ENCODE data around the gene KLHDC1.
"Not testable (repeated sequence)": the region's sequence is repeated elsewhere in the genome, so short reads cannot be mapped to it uniquely, and the experiment has no call there.

Gene KLHDC1

GRCh38 chr14:49767270-49767570 lies 74.3 kb downstream of the KLHDC1 start:
- peaks cover 42% of the 10 kb centered on the region for H3K4me1 Mint-ChIP-seq
- H3K4me3 Mint-ChIP-seq: peak overlapping the region; percentile 96
- H3K36me3 Mint-ChIP-seq: peaks cover 1% of the 10 kb centered on the region
- H3K9me3 Mint-ChIP-seq: no peaks in the 10 kb centered on the region
- peak overlapping the region; percentile 99 for H3K27ac Mint-ChIP-seq
- H3K27me3 Mint-ChIP-seq: no peaks in the 10 kb centered on the region

- H3K27me3 Mint-ChIP-seq: no peaks in the 10 kb centered on the region
- peaks cover 42% of the 10 kb centered on the region for H3K4me1 Mint-ChIP-seq
- peak within 1 kb of the TSS; percentile 100 for H3K27ac Mint-ChIP-seq
- peaks cover 1% of the 10 kb centered on the region for H3K36me3 Mint-ChIP-seq
- peak within 1 kb of the TSS; percentile 96 for H3K4me3 Mint-ChIP-seq
- no peaks in the 10 kb centered on the region for H3K9me3 Mint-ChIP-seq
These were observed 74.8 kb downstream of the KLHDC1 start, which contains the start of gene KLHDC2 for GRCh38 chr14:49767571-49768300. Gene KLHDC2, plus strand, starts transcription at chr14:49768153. Its CDS starts 316 bp downstream, at chr14:49768469.

DNA sequence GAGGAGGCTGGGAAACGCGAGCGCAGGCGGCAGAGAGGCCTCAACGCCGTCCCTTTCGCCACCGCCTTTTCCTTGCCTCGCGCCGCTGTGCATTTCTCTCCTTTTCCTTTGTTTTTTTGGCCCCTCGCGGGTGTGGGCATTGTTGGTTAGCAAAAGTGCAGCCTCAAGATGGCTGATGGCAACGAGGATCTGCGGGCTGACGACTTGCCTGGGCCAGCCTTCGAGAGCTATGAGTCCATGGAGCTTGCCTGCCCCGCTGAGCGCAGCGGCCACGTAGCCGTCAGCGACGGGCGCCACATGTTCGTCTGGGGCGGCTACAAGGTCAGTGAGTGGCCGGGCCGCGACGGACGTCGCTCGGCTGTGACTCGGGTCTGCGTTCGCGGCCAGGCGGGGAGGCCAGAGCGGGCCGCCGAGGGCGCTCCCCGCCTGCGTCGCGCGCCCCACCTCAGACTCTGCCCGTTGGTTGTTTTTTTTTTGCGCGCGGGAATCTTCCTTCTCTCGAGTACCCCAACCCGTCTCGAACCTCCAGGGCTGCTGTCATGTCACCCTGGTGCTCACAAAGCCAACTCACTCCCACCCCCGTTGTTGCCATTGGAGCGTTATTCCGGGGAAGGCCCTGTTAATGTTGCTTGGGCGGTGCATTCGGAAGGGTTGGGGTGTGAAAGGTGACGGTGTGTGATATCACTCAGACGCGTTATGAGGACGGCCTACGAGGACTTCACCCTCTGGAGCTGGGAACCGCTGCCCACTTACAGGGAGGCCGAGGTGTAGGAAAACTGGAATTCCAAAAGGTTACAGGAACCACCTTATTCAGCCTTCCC lies 75.6 kb downstream of the KLHDC1 start:
- Mint-ChIP-seq H3K27me3 (no peaks in the 10 kb centered on the region), H3K36me3 (peaks cover 1% of the 10 kb centered on the region), H3K27ac (peak overlapping the region; percentile 100), H3K9me3 (no peaks in the 10 kb centered on the region), H3K4me1 (peaks cover 42% of the 10 kb centered on the region), H3K4me3 (peak overlapping the region; percentile 96)

- Mint-ChIP-seq H3K4me1 (peaks cover 42% of the 10 kb centered on the region), H3K27me3 (no peaks in the 10 kb centered on the region), H3K4me3 (peak overlapping the region; percentile 96), H3K9me3 (no peaks in the 10 kb centered on the region), H3K36me3 (peaks cover 1% of the 10 kb centered on the region), H3K27ac (peak overlapping the region; percentile 100)
These were observed 76.3 kb downstream of the KLHDC1 start for GRCh38 chr14:49769171-49769570.

- Mint-ChIP-seq H3K27ac (peak overlapping the region; percentile 100), H3K4me3 (peak overlapping the region; percentile 96), H3K27me3 (no peaks in the 10 kb centered on the region), H3K36me3 (peaks cover 1% of the 10 kb centered on the region), H3K4me1 (peaks cover 45% of the 10 kb centered on the region), H3K9me3 (no peaks in the 10 kb centered on the region)
These were observed 76.8 kb downstream of the KLHDC1 start for GRCh38 chr14:49769581-49770211.

DNA sequence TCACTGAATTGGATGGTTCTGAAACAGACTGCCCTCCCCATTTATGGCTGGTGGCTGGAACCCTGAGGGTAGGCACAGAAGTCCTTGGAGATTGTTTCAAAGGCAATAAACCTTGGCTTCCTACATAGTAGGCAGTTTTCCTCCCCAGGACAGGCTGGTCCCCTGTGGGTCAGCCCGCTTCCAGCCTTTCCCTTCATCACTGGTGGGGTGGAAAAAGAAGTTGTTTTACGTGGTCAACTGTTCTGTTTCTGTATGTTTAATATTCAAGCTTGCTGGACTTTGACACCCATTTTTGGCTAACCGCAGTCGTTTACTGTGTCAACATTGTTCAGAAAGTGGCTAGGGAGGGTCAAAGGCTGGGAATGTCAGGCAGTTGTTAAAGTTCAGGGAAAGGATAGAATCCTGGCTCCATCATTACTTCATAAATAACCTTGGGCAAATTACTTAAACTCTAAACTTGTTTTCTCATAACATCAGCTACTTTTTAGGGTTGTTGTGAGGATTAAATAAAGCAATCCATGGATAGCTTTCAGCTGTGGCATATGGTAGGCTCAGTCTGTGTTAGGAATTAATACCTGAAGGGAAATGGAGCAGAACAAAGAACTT lies 77.4 kb downstream of the KLHDC1 start:
- Mint-ChIP-seq H3K27ac (peak overlapping the region; percentile 70), H3K4me3 (peak overlapping the region; percentile 11)

GRCh38 chr14:49771691-49772090 lies 78.8 kb downstream of the KLHDC1 start:
- H3K4me3 Mint-ChIP-seq, H3K9me3 Mint-ChIP-seq, H3K36me3 Mint-ChIP-seq, H3K27me3 Mint-ChIP-seq: not testable (repeated sequence)
- H3K27ac Mint-ChIP-seq: peak overlapping the region; percentile 74
- peaks cover 53% of the 10 kb centered on the region for H3K4me1 Mint-ChIP-seq

More for the DNA sequence above, 77.4 kb downstream of the KLHDC1 start:
- Mint-ChIP-seq H3K27me3 (no peaks in the 10 kb centered on the region), H3K4me1 (peaks cover 51% of the 10 kb centered on the region), H3K36me3 (peaks cover 4% of the 10 kb centered on the region), H3K9me3 (no peaks in the 10 kb centered on the region)

GRCh38 chr14:49774106-49774505 lies 81.2 kb downstream of the KLHDC1 start:
- Mint-ChIP-seq H3K27me3 (no peaks in the 10 kb centered on the region), H3K27ac (peak overlapping the region; percentile 59), H3K4me1 (peaks cover 43% of the 10 kb centered on the region), H3K36me3 (peaks cover 5% of the 10 kb centered on the region), H3K4me3 (no peak overlapping the region), H3K9me3 (no peaks in the 10 kb centered on the region)

GRCh38 chr14:49778421-49778820 lies 85.5 kb downstream of the KLHDC1 start:
- Mint-ChIP-seq H3K27ac (no peak overlapping the region), H3K36me3 (peaks cover 3% of the 10 kb centered on the region), H3K4me3 (no peak overlapping the region), H3K27me3 (no peaks in the 10 kb centered on the region), H3K9me3 (no peaks in the 10 kb centered on the region), H3K4me1 (peaks cover 17% of the 10 kb centered on the region)

- H3K9me3 Mint-ChIP-seq, H3K27me3 Mint-ChIP-seq, H3K4me3 Mint-ChIP-seq, H3K4me1 Mint-ChIP-seq, H3K36me3 Mint-ChIP-seq: not testable (repeated sequence)
- peak overlapping the region; percentile 52 for H3K27ac Mint-ChIP-seq
These were observed 88.1 kb downstream of the KLHDC1 start for GRCh38 chr14:49781040-49781439.

DNA sequence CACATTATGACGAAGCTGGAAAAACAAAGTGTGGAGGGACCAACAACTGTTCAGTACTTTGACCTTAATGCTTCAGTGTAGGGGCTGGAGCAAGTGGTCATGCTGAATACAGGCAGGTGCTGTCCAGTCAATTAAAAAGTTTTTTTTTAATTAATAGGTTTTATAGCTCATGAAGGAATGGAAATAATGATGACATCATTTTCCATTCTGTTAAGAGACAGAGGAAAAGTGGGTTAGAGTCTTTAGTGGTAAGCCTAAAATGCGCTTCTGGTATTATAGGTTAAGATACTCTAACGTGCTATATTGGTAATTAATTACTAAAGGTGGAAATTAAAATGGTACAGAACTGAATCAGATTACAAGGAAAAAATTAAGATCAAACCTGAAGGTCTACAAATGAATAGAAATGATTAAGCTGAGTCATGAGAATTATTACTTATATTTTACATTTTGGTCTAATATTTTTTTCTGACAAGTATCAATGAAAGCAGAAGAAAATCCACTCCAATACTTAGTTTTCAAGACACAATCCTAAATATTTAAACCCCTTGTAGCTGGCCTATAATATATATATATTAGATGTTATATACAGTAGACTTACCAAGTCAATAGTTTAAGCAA lies 90.6 kb downstream of the KLHDC1 start:
- H3K27me3 Mint-ChIP-seq: no peaks in the 10 kb centered on the region

DNA sequence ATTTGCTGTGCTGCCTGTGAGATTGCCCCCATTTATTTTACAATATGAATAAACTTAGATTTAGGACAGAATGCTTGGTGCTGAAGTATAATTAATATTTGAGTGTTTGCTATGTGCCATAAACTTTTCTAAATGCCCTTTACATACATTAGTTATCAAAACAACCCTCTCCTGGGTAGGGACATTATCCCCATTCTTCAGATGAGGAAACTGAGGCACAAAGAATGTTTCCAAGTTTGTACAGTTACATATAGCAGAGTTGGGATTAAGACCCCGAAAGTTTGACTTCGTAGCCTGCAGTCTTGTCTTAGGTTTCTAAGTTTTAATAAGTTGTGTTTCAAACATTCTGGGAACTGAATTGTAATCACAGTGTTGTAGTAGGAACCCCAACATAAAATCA lies 93.4 kb downstream of the KLHDC1 start:
- Mint-ChIP-seq H3K4me1 (peaks cover 8% of the 10 kb centered on the region), H3K36me3 (peaks cover 18% of the 10 kb centered on the region), H3K27me3 (no peaks in the 10 kb centered on the region), H3K27ac (peak overlapping the region; percentile 43), H3K4me3 (no peak overlapping the region), H3K9me3 (no peaks in the 10 kb centered on the region)

More for the DNA sequence above, 90.6 kb downstream of the KLHDC1 start:
- Mint-ChIP-seq H3K9me3 (no peaks in the 10 kb centered on the region), H3K4me3 (no peak overlapping the region), H3K27ac (no peak overlapping the region), H3K4me1 (peaks cover 4% of the 10 kb centered on the region), H3K36me3 (peaks cover 9% of the 10 kb centered on the region)

- Mint-ChIP-seq H3K27me3 (no peaks in the 10 kb centered on the region), H3K4me1 (peaks cover 5% of the 10 kb centered on the region), H3K27ac (no peak overlapping the region), H3K9me3 (no peaks in the 10 kb centered on the region), H3K36me3 (peaks cover 19% of the 10 kb centered on the region), H3K4me3 (no peak overlapping the region)
These were observed 99.7 kb downstream of the KLHDC1 start for GRCh38 chr14:49792618-49793017.

- Mint-ChIP-seq H3K4me1 (no peaks in the 10 kb centered on the region), H3K4me3 (no peak overlapping the region), H3K9me3 (no peaks in the 10 kb centered on the region), H3K36me3 (peaks cover 15% of the 10 kb centered on the region), H3K27me3 (no peaks in the 10 kb centered on the region), H3K27ac (peak overlapping the region; percentile 48)
These were observed 103.1 kb downstream of the KLHDC1 start for GRCh38 chr14:49796025-49796424.
